Mammary epithelial cell (primary cell): Measurements from ENCODE around the gene ERGIC1.

ENCODE experiments used
- EZH2 ChIP-seq: IDR thresholded peaks from 2 replicates; pipeline ENCODE4 v1.6.1; 2012; ENCODE audit warnings: low read length, inconsistent platforms, borderline replicate concordance
- TF ChIP-seq, protein P1 (sequence below), 2 donors: IDR thresholded peaks in 1 of 2; conservative IDR thresholded peaks in 1 of 2; 2 replicates each; pipeline ENCODE4 v1.5.1; 2011 to 2012; ENCODE audit warnings: inconsistent platforms in 2 of 2, low read length in 2 of 2, mild to moderate bottlenecking in 2 of 2, control low read depth in 1 of 2, low read depth in 1 of 2; ENCODE audit not compliant: insufficient read depth in 1 of 2; ENCODE audit errors: extremely low read depth in 1 of 2

DNA sequence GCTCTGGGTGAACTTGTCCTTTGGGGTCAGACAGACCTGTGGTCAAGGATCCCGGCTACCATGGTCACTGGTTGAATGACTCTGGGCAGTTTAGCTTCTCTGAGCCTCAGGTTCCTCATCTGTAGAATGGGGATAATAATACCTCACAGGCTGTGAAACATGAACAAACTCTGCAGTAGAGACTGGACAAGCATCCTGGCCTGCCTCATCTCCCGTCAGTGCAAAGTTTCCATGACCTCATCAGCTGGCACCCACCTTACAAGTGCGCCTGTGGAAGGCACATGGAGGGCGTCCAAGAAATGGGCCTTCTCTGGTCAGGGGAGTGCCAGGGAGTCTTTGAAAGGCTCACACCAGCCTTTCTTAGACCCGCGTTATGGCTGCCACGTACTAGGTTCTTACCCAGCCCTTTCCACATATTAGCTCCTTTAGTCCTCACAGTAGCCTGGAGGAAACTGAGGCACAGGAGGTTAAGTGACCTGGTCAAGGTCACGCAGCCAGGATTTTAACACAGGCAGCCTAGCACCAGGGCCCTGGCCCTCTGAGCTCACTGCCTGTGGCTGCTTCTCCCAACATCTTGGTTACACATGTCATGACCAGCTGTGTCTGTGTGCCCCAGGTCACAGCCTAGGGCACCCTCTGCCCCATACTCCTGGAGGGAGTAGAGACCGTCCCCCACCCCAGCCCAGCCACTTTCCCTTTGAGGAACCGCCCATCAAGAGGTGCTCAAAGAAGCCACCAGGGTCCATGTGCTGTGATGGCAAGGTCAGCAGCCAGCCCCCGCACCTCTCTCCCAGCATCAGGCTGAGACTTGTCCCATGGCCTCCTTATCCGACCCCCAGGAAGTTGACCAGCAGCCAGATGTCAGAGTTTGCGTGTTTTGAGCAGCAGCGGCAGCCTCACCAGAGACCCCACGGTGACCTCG lies 85.7 kb downstream of the ERGIC1 start:
- TF ChIP-seq, protein P1, sequence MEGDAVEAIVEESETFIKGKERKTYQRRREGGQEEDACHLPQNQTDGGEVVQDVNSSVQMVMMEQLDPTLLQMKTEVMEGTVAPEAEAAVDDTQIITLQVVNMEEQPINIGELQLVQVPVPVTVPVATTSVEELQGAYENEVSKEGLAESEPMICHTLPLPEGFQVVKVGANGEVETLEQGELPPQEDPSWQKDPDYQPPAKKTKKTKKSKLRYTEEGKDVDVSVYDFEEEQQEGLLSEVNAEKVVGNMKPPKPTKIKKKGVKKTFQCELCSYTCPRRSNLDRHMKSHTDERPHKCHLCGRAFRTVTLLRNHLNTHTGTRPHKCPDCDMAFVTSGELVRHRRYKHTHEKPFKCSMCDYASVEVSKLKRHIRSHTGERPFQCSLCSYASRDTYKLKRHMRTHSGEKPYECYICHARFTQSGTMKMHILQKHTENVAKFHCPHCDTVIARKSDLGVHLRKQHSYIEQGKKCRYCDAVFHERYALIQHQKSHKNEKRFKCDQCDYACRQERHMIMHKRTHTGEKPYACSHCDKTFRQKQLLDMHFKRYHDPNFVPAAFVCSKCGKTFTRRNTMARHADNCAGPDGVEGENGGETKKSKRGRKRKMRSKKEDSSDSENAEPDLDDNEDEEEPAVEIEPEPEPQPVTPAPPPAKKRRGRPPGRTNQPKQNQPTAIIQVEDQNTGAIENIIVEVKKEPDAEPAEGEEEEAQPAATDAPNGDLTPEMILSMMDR (conservative IDR thresholded peaks at IDR 0.05 in 1 of 2, IDR thresholded peaks at IDR 0.05 in 1 of 2; ENCODE audit: extremely low read depth in 1 of 2, insufficient read depth in 1 of 2, low read depth in 1 of 2, low read length in 2 of 2) = no peak
- no peak for TF ChIP-seq EZH2
